B cell (primary cell): Measurements from ENCODE around the gene PRKN. TPM values are rescaled to one million over a fixed set of nuclear protein-coding genes. Genes with fewer than 3 reads are reported as not detected.

ENCODE experiments used
- ATAC-seq: fragments of 200-7000 bp; cut with Tn5 transposase; one replicate; pipeline ENCODE4 v1.10.0; 2021; ENCODE audit warnings: low read depth, mild to moderate bottlenecking, moderate number of reproducible peaks, moderate library complexity
- CTCF ChIA-PET: fragments of 350-600 bp; sonication (Branson Sonifier 250); formaldehyde crosslinking; loops from one replicate; lab custom pipeline; 2021; ENCODE audit warnings: antibody characterized with exemption, inconsistent platforms; lab: Charles Lee
- POLR2A ChIA-PET: fragments of 350-600 bp; sonication (Branson Sonifier 250); formaldehyde crosslinking; loops from one replicate; lab custom pipeline; 2021; ENCODE audit warnings: antibody characterized with exemption; lab: Charles Lee
- DNase-seq: peaks from one replicate; pipeline ENCODE4 v3.0.0; 2013
- H2AFZ ChIP-seq: 2 replicates; pipeline ENCODE4 v1.6.1; 2012; ENCODE audit warnings: mild to moderate bottlenecking, low read depth, low read length; ENCODE audit not compliant: insufficient read depth, poor library complexity, severe bottlenecking
- H3K27ac ChIP-seq, 2 donors: 1 replicate in 1 of 2; 2 replicates in 1 of 2; pipeline ENCODE4 v1.5.1; 2012 to 2013; ENCODE audit warnings: low read length in 2 of 2, mild to moderate bottlenecking in 2 of 2, moderate library complexity in 1 of 2
- H3K27me3 ChIP-seq, 4 experiments: fragments of 200-600 bp in 1 of 4; sonication (generic) in 1 of 4; replicated peaks in 1 of 4; 1 replicate in 2 of 4; 2 replicates in 2 of 4; pipeline versions ENCODE4 v1.6.1 to v1.7.0; 2013 to 2016; ENCODE audit warnings: low read length in 3 of 4, mild to moderate bottlenecking in 2 of 4, mixed read lengths in 1 of 4, moderate library complexity in 1 of 4; ENCODE audit not compliant: insufficient read depth in 4 of 4, control insufficient read depth in 3 of 4; ENCODE audit errors: control extremely low read depth in 1 of 4
- H3K36me3 ChIP-seq, 2 experiments: replicated peaks in 1 of 2; 1 replicate in 1 of 2; 2 replicates in 1 of 2; pipeline versions ENCODE4 v1.6.1 to v1.7.1; 2013; ENCODE audit warnings: low read length in 1 of 2; ENCODE audit not compliant: insufficient read depth in 2 of 2, control insufficient read depth in 1 of 2; ENCODE audit errors: control extremely low read depth in 1 of 2, extremely low read depth in 1 of 2
- H3K4me1 ChIP-seq, 2 donors: fragments of 200-600 bp in 1 of 2; sonication (generic) in 1 of 2; 1 replicate in 1 of 2; 2 replicates in 1 of 2; pipeline versions ENCODE4 v1.5.1 to v1.6.1; 2013 to 2017; ENCODE audit warnings: low read length in 2 of 2; ENCODE audit not compliant: control insufficient read depth in 2 of 2, insufficient read depth in 2 of 2
- H3K4me2 ChIP-seq: replicated peaks from 2 replicates; pipeline ENCODE3; 2012; ENCODE audit warnings: mild to moderate bottlenecking, low read depth, low read length; ENCODE audit not compliant: poor library complexity, severe bottlenecking
- H3K4me3 ChIP-seq, 5 experiments: fragments of 200-600 bp in 1 of 5; sonication (generic) in 1 of 5; 1 replicate in 3 of 5; 2 replicates in 2 of 5; pipeline versions ENCODE4 v1.5.1 to v1.7.0; 2011 to 2016; ENCODE audit warnings: low read length in 4 of 5, mild to moderate bottlenecking in 4 of 5, low read depth in 2 of 5, control low read depth in 1 of 5, moderate library complexity in 1 of 5; ENCODE audit not compliant: insufficient read depth in 1 of 5; ENCODE audit errors: control extremely low read depth in 1 of 5, extremely low read depth in 1 of 5
- H3K79me2 ChIP-seq: fragments of 200-600 bp; sonication (generic); one replicate; pipeline ENCODE4 v1.6.0; 2016; ENCODE audit warnings: low read length; ENCODE audit not compliant: control insufficient read depth, insufficient read depth
- H3K9ac ChIP-seq: fragments of 200-600 bp; sonication (generic); 2 replicates; pipeline ENCODE4 v1.6.1; 2017; ENCODE audit warnings: mild to moderate bottlenecking, low read length, moderate library complexity
- H3K9me3 ChIP-seq, 3 donors: one replicate each; pipeline versions ENCODE4 v1.6.1 to v1.7.1; 2013; ENCODE audit warnings: low read length in 2 of 3; ENCODE audit not compliant: control insufficient read depth in 2 of 3, insufficient read depth in 1 of 3; ENCODE audit errors: control extremely low read depth in 1 of 3
- H4K20me1 ChIP-seq: 2 replicates; pipeline ENCODE4 v1.6.0; 2012; ENCODE audit warnings: mild to moderate bottlenecking, low read length; ENCODE audit not compliant: insufficient read depth, control insufficient read depth, poor library complexity, severe bottlenecking
- H3K27ac Mint-ChIP-seq: one replicate; pipeline ENCODE4 v1.8.0; 2021; ENCODE audit warnings: mixed read lengths
- H3K27me3 Mint-ChIP-seq: one replicate; pipeline ENCODE4 v1.8.0; 2021; ENCODE audit warnings: mixed read lengths
- H3K4me1 Mint-ChIP-seq: one replicate; pipeline ENCODE4 v1.8.0; 2021; ENCODE audit warnings: mixed read lengths
- H3K4me3 Mint-ChIP-seq: one replicate; pipeline ENCODE4 v1.8.0; 2021; ENCODE audit warnings: mixed read lengths
- H3K9me3 Mint-ChIP-seq: one replicate; pipeline ENCODE4 v1.8.0; 2022; ENCODE audit warnings: mixed read lengths; ENCODE audit not compliant: insufficient read depth
- CTCF ChIP-seq: fragments of 200-600 bp; IDR thresholded peaks from one replicate; pipeline ENCODE4 v1.8.0; 2022; ENCODE audit warnings: antibody characterized with exemption, mild to moderate bottlenecking
- EZH2 ChIP-seq: IDR thresholded peaks from 2 replicates; pipeline ENCODE4 v1.6.1; 2012; ENCODE audit warnings: borderline replicate concordance, low read depth, mild to moderate bottlenecking, moderate library complexity, low read length; ENCODE audit not compliant: insufficient read depth, poor library complexity, severe bottlenecking
- WGBS: methylation state at CpG from one replicate; pipeline ENCODE4 v1.1.5; 2013; ENCODE audit warnings: missing lambda C conversion rate; ENCODE audit not compliant: insufficient coverage; 5-methylcytosine and 5-hydroxymethylcytosine counted together
- intact Hi-C: fragments of 100-400 bp; cut with micrococcal nuclease; formaldehyde crosslinking; loops from one replicate; pipeline ENCODE4 v1.10.0; 2022
- polyA plus RNA-seq: library from polyadenylated mRNA; depleted of rRNA; stranded (reverse); fragments of >200 nt; gene quantifications from 2 replicates; pipeline ENCODE4 v1.2.3, GENCODE V29; 2012
- total RNA-seq, 2 donors: library from RNA; stranded (reverse); fragments of 120-200 nt in 1 of 2; gene quantifications; 1 replicate in 1 of 2; 2 replicates in 1 of 2; pipeline versions ENCODE4 v1.2.3 to v1.2.4, GENCODE V29; 2013 to 2022

Gene PRKN
- total and polyA plus RNA-seq, 2 donors (not counting 1 experiment from before 2014, with no cell fraction given) = 1.6 to 6.2 TPM

DNA sequence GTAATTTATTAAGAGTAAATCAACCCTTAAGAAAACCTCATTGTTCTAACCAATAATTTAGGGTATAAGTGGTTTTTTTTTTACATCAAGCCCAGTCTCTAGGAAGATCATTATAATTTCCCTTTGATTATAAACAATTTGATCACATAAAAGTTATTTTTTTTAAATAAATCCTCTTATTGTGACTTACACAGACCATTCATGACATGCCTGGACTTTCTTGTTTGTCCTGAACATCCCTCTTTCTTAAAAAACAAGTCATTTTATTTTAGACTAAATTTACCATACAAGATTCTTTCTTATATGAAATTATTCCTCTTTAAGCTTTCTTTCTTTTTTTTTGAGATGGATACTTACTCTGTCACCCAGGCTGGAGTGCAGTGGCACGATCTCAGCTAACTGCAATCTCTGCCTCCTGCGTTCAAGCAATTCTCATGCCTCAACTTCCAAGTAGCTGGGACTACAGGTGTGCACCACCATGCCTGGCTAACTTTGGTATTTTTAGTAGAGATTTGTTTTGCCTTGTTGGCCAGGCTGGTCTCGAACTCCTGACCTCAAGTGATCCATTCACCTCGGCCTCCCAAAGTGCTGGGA, 1400.1 kb downstream of the PRKN start:
- H3K4me1 ChIP-seq = no peaks in the 10 kb centered on the region
- H3K79me2 ChIP-seq = no peaks in the 10 kb centered on the region
- H3K9me3 ChIP-seq = peaks cover 0 to 6% (median 0%) of the 10 kb centered on the region in 3 donors
- ChIA-PET CTCF (interaction anchor here (0.8 kb wide), 1 partner anchor 44 kb away, joined by 3 read pairs; no protein-coding TSS in a partner anchor), POLR2A (no interaction called here)
- H3K27ac ChIP-seq = no peak overlapping the region
- Mint-ChIP-seq H3K27ac (no peak overlapping the region), H3K9me3 (peaks cover 2% of the 10 kb centered on the region), H3K4me1 (no peaks in the 10 kb centered on the region), H3K27me3 (no peaks in the 10 kb centered on the region), H3K4me3 (no peak overlapping the region)
- H3K4me3 ChIP-seq = no peak overlapping the region
- H4K20me1 ChIP-seq = no peaks in the 10 kb centered on the region
- H3K4me2 ChIP-seq = no peak overlapping the region
- DNase-seq (no peak), ATAC-seq (no peak)
- no peak overlapping the region for H3K9ac ChIP-seq
- H3K27me3 ChIP-seq = no peaks in the 10 kb centered on the region
- intact Hi-C loops = no loop called here
- no peaks in the 10 kb centered on the region for H3K36me3 ChIP-seq
- WGBS = no CpG with 5 or more reads among the region's 4 CpGs
- TF ChIP-seq EZH2 (no peak), CTCF (no peak)
- H2AFZ ChIP-seq = no peak overlapping the region

DNA sequence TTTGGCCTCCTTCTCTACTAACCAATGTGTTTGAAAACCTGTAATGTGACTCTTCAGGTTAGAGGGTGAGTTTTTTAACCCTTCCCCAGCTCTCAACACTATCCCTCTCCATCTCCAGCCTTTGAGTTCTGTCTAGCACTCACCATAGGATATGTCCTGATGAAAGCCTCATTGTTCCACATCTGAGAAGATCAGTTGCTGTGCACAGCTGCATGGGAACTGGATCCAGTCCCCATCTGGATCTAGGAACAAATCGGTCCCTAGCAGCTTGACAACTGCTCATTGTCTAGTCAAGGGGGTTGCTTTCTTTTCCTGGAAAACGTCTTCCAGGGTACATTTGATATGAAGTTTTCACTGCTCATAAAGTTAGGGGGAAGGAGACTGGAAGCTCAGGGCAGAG, 1408.3 kb downstream of the PRKN start:
- ChIA-PET CTCF (interaction anchor here (1.7 kb wide), 1 partner anchor 53 kb away, joined by 4 read pairs; no protein-coding TSS in a partner anchor), POLR2A (no interaction called here)
- Histone ChIP-seq H3K4me2 (no peak overlapping the region), H3K27ac (no peak overlapping the region), H3K36me3 (no peaks in the 10 kb centered on the region), H3K27me3 (no peaks in the 10 kb centered on the region), H3K4me3 (no peak overlapping the region), H4K20me1 (no peaks in the 10 kb centered on the region), H3K4me1 (no peaks in the 10 kb centered on the region), H3K9ac (no peak overlapping the region), H3K9me3 (peaks cover 0 to 11% (median 0%) of the 10 kb centered on the region in 3 donors), H2AFZ (no peak overlapping the region), H3K79me2 (no peaks in the 10 kb centered on the region)
- no peak for ATAC-seq
- no peak for TF ChIP-seq EZH2
- no peak for TF ChIP-seq CTCF
- no peaks in the 10 kb centered on the region for H3K9me3 Mint-ChIP-seq
- H3K4me3 Mint-ChIP-seq = no peak overlapping the region
- no peak for DNase-seq
- intact Hi-C loops = no loop called here
- no peaks in the 10 kb centered on the region for H3K4me1 Mint-ChIP-seq
- H3K27me3 Mint-ChIP-seq = no peaks in the 10 kb centered on the region
- no peak overlapping the region for H3K27ac Mint-ChIP-seq
- 80% methylated on average over 1 of the region's 2 CpGs for WGBS
